GM19463 (cell line): ENCODE data around the gene MT3.

Experiments used
- ATAC-seq: cut with Tn5 transposase; IDR thresholded peaks from one replicate; pipeline ENCODE4 v1.9.1; 2021; ENCODE audit warnings: mild to moderate bottlenecking, moderate library complexity; ENCODE audit not compliant: unreplicated experiment

MT3 gene

DNA sequence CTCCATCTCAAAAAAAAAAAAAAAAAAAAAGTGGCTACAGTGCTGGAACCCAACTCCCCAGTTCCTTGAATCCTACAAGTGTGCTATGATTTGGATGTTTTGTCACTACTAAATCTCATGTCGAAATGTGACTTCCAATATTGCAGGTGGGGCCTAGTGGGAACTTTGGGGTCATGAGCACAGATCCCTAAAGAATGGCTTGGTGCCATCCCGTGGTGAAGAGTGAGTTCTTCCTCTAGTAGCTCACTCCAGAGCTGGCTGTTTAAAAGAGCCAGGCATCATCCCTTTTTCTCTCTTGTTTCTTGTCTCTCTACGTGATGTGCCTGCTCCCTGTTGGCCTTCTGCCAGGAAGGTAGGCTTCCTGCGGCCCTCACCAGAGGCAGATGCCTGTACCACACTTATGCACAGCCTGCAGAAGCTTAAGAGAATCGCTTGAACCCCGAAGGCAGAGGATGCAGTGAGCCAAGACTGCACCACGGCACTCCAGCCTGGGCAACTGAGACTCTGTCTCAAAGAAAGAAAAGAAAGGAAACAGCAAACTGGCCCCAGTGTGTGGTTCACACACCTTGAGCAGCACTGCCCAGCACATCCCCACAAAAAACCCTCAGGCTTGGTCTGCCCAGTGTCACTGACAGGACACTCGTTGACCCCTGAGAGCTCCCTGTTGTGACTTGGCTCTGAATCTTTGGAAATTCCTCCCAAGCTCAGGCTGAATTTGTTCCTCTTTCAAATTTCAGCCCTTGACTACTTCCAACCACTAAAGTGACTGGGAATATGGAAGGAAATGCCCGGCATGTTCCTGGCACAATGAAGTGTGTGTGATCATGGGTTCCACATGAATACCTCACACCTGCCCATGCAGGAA, 39.4 kb downstream of the MT3 start:
- ATAC-seq = no peak

DNA sequence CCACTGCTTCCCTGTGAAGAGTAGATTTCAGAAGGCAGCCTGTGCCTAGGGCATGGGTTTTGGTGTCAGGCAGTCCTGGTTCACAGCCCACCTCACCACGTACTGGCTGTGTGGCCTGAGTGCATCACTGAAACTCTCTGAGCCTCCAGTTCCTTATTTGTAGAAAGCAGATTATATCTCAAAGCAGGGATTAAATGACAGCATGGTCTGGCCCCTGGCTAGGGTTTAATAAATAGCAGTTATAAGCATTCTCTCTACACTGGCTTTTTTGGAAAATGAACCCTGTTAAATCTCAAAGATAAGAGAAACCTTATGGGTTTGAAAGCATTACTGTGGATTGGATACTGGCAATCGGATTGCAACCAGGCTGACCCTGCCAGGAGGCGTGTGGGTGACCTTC, 40.2 kb downstream of the MT3 start:
- no peak for ATAC-seq

DNA sequence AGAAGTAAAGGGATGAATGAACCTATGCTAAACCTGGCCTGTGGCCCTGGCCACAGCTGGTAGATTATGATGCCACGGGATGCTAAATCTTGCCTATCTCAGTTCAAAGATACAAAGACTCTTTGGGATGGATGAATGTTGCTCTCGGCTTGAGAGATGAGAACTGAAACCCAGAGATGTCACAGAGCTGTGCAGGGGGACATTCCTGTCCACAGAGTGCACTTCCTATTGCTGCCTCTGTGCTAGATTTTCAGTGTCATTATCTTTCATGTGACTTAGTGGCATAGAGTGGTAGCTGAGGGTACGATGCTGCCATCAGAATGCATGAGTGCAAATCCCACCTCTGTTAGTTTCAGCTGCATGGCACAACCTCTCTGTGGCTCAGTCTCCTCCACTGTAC, 40.8 kb downstream of the MT3 start:
- ATAC-seq = peak; percentile 69

DNA sequence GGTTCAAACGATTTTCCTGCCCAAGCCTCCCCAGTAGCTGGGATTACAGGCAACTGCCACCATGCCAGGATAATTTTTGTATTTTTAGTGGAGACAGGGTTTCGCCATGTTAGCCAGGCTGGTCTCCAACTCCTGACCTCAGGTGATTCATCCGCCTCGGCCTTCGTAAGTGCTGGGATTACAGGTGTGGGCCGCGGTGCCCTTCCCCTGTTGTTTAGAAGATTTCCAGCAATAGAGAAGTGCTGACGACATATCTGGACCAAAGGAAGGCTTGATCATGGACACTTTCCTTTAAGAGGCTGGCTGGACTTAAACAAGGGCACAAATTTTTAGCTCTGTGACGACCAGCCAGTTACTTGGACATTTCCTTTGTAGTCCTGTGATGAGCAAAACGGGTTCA, 41.9 kb downstream of the MT3 start:
- ATAC-seq = no peak

DNA sequence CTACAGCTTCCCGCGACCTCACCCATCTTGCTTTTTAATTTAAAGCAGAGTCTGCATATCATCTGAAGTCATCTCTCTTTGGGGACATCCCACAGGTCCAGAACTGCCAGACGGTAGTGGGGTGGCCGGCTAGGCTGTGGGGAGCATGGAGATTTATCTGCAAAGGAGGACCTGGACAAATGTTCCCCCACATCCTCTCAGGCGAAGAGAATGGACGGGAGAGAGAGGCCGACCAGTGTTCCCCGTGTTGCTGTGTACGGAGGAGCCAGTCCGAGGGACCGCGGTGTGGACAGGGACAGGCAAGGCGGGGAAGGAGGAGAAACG, 42.5 kb downstream of the MT3 start:
- no peak for ATAC-seq

DNA sequence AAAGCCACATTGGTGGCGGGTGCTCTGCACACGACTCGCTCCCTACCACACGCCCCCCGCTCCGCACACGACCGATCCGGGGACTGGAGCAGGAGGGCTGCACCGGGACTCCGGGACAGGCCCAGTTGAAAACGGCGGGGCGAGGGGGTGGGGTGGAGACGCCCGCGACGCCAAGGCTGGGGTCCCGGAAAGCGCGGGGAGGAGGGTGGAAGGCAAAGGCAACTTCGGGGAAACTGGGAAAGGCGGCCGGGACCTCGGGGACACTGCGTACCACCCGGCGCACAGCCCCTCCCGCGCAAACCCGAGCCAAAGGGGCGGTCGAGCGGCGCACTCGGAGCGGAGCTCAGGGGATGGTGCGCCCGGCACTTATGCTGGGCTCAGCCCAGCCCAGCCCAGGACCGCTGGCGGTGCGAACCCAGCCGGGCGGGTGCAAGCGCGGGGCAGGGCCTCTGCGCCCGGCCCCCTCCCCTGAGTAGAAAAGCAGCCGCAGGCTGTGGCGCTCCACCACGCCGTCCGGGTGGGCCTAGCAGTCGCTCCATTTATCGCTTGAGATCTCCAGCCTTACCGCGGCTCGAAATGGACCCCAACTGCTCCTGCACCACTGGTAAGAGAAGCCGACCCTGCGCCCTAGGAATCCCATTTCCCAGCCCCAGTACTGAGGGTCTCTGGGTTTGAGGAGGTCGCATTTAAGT, 43.0 kb downstream of the MT3 start, which contains the start of gene MT1M:
MT1M (plus strand) TSS at position 504 of the 692 bp plus-strand sequence; CDS start at position 577, 73 bp downstream.
- ATAC-seq = no peak

DNA sequence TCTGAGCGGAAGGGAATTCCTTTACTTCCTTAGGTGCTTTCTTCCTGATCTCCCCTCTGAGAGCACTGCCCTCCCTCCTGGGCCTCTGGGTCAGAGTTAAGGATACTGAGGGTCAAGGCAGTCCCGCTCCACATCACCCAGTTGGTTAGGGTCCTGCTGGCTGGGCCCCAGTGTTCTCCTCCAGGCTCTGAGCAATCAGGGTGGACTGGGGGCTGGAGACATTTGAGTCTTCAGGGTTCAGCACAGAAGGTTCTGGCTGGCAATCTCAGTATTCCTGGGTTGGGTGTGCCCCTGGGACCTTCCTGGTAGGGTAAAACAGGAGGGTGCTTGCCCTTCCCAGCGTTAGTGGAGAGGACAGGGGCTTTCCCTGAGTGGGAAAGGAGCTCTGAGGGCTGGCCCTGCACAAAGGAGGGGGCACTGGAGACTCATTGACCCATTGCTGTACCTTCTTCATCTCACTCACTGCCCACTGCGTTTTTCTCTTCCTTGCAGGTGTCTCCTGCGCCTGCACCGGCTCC, 43.6 kb downstream of the MT3 start:
- ATAC-seq = no peak

DNA sequence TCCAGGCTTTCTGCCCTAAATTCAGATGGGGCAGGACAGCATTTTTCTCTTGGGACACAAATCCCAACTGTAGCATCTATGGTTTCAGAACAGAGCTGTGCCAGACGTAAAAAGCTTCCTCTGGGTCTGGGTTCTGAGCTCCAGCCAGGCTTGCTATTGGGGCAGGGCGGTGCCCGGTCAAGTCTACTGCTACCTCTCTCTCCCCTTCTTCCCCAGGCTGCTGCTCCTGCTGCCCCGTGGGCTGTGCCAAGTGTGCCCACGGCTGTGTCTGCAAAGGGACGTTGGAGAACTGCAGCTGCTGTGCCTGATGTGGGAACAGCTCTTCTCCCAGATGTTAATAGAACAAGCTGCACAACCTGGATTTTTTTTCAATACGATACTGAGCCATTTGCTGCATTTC, 44.2 kb downstream of the MT3 start:
- no peak for ATAC-seq

DNA sequence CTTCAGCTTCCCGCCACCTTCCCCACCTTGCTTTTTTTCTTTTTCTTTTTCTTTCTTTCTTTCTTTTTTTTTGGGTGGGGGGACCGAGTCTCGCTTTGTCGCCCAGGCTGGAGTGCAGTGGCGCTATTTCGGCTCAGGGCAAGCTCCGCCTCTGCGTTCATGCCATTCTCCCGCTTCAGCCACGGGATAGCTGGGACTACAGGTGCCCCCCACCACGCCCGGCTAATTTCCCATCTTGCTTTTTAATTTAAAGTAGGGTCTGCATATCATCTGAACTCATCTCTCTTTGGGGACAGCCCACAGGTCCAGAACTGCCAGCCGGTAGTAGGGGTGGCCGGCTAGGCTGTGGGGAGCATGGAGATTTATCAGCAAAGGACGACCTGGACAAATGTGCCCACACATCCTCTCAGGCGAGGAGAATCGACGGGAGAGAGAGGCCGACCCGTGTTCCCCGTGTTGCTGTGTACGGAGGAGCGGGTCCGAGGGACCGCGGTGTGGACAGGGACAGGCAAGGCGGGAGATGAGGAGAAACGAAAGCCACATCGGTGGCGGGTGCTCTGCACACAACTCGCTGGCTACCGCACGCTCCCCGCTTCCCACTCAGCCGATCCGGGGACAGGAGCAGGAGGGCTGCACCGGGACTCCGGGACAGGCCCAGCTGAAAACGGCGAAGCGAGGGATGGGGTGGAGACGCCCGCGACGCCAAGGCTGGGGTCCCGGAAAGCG, 45.5 kb downstream of the MT3 start:
- ATAC-seq = no peak

DNA sequence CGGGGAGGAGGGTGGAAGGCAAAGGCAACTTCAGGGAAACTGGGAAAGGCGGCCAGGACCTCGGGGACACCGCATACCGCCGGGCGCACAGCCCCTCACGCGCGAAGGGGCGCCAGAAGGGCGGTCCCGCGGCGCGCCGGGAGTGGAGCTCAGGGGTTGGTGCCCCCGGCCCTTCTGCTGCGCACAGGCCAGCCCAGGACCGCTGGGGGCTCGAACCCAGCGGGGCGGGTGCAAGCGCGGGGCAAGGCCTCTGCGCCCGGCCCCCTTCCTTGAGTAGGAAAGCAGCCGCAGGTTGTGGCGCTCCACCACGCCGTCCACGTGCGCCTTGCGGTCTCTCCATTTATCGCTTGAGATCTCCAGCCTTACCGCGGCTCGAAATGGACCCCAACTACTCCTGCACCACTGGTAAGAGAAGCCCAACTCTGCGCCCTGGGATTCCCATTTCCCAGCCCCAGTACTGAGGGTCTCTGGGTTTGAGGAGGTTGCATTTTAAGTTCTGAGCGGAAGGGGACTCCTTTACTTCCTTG, 46.2 kb downstream of the MT3 start:
- no peak for ATAC-seq

DNA sequence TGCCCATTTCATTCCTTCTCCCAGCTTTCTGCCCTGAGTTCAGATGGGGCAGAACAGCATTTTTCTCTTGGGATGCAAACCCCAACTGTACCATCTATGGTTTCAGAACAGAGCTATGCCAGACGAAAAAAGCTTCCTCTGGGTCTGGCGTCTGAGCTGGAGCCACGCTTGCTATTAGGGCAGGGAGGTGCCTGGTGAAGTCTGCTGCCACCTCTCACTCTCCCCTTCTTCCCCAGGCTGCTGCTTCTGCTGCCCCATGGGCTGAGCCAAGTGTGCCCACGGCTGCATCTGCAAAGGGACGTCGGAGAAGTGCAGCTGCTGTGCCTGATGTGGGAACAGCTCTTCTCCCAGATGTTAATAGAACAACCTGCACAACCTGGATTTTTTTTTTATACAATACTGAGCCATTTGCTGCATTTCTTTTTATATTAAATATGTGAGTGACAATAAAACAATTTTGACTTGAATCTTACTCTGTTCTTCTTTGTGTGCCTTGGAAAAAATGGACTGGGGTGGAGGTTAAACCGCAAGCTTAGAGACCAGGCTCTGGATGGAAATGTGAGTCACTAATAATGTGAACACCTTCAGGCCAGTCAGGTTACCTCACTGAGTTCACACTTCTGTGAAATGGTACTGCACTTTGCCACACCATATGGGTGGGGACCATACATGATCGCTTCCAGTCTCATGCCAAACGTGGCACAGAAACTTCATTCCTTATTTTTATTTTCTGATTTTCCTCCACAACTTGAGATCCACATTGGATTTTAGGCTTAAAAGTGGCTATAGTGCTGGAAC, 47.5 kb downstream of the MT3 start:
- no peak for ATAC-seq

DNA sequence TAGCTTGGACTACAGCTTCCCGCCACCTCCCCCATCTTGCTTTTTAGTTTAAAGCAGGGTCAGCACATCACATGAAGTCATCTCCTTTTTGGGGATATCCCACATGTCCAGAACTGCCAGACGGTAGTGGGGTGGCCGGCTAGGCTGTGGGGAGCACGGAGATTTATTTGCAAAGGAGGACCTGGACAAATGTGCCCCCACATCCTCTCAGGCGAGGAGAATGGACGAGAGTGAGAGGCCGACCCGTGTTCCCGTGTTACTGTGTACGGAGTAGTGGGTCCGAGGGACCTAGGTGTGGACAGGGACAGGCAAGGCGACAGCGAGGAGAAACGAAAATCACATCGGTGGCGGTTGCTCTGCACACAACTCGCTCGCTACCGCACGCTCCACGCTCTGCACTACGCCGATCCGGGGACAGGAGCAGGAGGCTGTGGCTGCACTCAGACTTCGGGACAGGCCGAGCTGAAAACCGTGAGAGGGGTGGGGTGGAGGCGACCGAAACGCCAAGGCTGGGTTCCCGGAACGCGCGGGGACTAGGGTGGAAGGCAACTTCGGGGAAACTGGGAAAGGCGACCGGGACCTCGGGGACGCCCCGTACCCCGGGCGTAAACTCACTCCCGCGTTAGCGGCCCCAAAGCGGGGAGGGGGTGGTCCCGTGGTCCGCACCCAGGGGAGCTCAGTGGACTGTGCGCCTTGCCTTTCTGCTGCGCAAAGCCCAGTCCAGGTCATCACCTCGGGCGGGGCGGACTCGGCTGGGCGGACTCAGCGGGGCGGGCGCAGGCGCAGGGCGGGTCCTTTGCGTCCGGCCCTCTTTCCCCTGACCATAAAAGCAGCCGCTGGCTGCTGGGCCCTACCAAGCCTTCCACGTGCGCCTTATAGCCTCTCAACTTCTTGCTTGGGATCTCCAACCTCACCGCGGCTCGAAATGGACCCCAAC, 48.8 kb downstream of the MT3 start, which contains the start of gene MT1A:
MT1A (plus strand) TSS at position 853 of the 937 bp plus-strand sequence; CDS start at position 926, 73 bp downstream.
- no peak for ATAC-seq

DNA sequence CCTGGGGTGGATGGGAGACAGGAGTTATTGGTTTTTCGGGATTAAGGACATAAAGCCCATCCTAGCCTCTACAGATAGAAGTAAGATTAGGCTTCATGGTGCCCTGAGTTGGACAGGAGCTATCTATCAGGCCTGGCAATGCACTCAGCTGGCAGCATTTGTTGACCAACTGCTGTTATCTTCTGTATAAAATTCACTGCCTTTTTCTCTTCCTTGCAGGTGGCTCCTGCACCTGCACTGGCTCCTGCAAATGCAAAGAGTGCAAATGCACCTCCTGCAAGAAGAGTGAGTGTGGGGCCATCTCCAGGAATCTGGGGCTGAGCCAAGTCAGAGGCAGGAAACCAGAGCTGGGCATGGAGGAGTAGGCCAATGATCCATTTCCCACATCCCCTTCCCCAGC, 49.7 kb downstream of the MT3 start:
- no peak for ATAC-seq

DNA sequence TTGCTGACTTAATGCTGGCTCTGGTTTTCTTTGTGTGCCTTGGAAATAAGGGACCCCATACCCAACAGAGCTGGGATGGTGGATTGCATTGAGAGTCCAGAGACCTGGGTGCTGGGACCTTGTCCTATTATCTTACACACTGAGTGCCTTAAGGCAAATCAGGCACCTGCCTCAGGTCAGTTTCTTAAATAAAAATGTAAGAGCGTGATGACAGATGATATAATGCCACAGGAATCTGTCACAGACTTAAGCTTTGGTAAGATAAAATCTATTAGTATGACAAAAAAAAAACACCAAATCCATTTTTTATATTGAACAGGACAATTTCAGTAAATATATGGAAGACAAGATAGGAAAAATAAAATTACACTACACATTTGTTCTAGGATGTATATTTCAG, 50.7 kb downstream of the MT3 start:
- no peak for ATAC-seq
